ENCODE measurements around the gene DNAH17.
"Not testable (repeated sequence)": the region's sequence is repeated elsewhere in the genome, so short reads cannot be mapped to it uniquely, and the experiment has no call there.

DNAH17 gene

DNA sequence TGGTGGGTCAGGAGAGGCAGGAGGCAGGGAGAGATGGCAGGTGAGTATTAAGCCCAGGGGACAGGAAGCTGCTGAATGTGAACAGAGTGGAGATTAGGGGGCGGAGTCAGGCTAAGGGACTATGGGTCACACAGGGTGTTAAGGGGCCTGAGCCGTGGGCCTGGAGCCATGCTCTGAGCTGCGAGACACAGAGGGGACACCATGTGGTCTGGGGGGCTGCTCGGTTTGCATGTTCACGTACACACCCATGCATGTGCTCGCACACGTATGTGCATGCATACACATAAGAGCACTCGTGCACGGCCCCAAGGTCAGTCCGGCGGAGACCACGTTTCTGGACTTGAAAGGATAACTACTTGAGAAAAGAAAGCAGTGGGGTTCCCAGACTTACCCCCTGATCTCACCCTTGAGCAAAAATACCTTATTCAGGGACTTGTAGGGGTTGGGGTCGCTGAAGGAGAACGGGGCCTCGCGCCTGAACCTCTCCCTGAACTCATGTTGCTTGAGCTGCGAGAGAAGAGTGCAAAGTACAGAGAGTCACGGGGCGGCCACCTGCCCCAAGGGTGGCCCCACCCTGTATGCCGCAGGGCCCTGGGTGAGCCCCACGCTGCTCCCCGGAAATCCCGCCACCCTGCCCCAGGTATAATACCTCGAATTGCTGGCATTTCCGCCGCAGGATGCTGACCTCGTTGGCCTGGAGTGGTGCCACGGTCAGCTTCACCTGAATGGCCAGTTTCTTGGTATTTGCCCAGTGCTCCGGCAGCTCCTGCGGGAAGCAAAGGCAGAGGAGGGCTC is 50.8 kb downstream of the DNAH17 start:
- no peak for DNase-seq (ENCODE audit: low read depth in 4 of 4, low spot score in 1 of 4)

DNA sequence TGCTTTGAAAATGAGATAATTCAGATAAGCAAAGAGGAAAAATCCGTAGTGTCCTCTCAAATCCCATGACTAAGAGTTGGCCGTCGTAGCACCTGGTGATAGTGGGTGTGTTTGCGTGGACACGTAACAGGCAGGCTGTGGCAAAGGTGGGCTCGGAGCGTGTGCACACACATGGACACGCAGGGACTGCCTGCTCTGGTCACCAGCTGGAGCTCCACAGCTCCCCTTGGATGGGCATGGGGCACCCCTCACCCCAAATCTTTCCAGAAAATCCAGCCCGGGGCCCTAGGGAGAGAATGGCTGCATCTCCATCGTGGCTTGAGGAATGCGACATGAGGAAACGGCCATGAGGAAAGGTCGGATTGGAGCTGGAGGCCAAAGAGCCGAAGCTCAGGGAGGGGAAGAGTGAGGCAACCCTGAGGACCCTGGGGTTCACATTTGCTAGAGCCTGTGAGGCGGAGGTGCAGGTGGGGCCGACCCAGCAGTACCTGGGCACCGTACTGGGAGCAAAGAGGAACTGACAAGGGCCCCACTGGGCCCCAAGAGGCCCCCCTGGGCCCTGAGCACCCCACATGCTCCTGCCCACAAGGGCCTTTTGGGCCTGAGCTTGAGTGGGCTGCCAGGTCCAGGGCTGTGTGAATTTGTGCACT is 51.6 kb downstream of the DNAH17 start:
- DNase-seq (ENCODE audit: low read depth in 4 of 4, low spot score in 1 of 4), result no peak

DNA sequence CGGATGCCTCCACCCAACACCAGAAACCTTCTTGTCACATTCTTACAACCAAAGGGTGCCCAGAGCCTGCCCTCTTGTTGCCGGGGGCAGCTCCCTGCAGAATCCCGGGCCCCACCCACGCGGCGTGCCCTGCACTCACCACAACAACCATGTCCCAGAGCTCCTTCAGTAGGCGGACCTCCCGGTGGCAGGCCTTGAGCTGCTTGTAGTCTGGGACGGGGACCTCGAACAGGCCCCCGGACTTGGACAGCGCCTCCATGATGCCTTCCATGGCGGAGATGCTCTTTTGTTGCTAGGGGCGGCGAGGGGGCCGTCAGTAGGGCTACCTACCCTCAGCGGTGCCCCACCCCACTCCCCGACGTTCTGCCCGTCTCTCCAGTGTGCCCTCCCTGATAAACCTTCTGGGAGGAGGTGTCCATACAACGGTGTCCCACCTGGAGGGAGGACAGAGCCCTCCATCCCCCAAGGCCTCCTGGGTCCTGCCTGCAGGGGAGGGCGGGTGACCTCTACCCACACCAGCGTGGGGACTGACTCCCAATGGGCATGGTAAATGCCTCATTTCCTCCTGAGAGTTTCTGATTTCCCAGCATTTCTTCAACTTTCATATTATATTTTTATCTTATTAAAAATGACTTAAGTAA is 52.2 kb downstream of the DNAH17 start:
- no peak for DNase-seq (ENCODE audit: low read depth in 4 of 4, low spot score in 1 of 4)

DNA sequence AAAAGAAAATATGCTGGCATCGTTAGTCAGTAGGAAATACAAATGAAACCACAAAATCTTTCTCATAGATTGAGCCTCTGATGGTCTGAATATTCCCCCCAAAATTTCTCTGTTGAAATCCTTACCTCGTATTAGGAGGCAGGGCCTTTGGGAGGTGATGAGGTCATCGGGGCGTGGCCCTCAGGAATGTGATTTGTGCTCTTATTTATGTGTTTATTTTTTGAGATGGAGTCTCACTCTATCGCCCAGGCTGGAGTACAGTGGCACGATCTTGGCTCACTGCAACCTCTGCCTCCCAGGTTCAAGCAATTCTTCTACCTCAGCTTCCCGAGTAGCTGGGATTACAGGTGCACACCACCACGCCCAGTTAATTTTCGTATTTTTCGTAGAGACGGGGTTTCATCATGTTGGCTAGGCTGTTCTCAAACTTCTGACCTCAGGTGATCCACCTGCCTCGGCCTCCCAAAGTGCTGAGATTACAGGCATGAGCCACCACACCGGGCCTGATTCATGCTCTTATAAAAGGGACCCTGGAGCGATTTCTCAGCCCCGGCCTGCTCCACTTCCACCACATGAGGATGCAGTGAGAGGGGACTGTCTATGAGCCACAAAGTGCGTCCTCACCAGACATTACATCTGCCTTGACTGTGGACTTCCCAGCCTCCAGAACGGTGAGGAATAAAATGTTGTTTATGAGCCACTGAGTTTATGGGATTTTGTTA is 53.1 kb downstream of the DNAH17 start:
- DNase-seq (ENCODE audit: low read depth in 4 of 4, low spot score in 1 of 4), result no peak

DNA sequence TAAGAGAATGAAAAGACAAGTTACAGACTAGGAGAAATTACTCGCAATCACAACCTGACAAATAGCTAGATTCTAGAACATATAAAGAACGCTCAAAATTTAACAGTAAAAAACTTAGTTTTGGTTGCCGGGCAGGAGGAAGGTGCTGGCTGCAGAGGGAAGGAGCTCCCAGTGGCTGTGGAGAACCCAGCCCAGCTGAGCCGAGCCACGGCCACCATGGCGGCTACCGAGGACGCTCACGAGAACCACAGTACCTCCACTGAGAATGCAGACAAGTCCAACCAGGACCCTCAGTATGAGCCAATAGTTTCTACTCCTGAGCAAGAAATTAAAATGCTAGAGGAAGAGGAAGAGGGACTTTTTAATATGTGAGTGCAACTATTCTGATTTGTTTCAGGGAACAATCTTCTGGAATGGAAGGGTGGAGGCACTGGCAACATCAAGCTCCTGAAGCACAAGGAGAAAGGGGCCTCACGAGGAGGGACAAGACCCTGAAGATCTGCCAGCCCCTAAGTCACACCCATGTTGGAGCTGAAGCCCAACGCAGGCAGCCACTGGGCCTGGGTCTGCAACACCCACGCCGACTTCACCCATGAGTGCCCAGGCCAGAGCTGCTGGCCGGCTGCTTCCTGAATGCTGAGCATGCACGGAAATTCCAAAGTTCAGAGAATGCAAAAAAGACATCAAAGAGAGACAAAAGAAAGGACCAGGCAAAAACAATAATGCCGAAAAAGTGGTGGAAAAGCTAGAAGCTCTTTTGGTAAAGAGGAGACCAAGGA is 55.0 kb downstream of the DNAH17 start:
- no peak for DNase-seq (ENCODE audit: low read depth in 4 of 4, low spot score in 1 of 4)

DNA sequence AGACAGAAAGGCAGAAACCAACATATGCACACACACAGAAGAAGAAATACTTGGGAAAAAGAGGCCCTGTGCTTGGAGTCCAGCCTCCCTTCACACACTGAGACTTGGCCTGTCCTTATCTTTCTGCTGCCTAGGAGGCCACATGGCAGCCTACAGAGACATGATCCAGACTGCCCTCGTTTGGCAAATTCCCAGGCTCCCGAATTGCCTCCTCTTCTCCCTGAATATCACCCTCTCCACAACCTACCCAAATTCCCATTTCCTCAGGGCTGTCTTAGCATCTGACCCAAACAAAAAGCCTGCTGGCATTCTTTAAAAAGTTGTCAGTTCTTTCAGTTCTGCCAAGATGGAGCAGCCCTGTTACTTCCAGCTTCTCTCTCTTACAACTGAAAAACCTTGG is 59.8 kb downstream of the DNAH17 start:
- DNase-seq (ENCODE audit: low read depth in 4 of 4, low spot score in 1 of 4), result no peak

DNA sequence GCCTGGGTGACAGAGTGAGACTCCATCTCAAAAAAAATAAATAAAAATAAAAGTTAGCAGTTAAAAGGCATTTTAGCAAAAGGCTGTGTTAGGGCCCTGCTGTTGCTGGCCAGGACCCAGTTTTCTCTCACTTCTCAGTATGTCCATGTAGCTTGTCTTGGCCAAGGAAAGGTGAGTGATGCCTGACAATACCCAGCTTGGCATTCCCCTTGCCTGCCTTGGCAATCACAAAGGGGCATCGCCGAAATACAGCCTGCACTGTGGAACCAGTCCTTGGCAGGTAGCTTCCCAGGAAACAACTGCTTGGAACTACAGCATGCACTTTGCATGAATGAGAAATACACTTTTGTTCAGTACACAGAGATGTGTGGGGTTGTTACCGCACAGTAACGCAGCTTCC is 61.7 kb downstream of the DNAH17 start:
- no peak for DNase-seq (ENCODE audit: low read depth in 4 of 4, low spot score in 1 of 4)

DNA sequence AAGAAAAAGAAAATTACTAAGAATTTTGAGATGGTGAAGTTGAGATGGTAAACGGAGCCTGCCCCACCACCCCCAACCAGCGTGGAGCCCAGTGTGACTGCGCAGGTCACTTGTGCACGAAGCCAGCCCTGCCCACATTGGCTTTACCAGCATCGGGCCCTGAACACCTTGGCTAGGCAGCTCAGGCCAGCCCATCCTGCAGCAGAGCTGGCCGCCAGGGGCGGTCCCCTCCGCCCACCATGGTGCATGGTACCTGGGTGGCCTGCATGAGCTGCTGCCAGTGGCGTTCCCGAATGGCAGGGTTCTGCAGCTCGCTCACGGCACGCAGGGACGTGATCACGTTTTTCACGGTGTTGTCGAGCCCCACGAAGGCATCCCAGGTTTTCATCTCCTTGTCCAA is 62.7 kb downstream of the DNAH17 start:
- no peak for DNase-seq (ENCODE audit: low read depth in 4 of 4, low spot score in 1 of 4)

DNA sequence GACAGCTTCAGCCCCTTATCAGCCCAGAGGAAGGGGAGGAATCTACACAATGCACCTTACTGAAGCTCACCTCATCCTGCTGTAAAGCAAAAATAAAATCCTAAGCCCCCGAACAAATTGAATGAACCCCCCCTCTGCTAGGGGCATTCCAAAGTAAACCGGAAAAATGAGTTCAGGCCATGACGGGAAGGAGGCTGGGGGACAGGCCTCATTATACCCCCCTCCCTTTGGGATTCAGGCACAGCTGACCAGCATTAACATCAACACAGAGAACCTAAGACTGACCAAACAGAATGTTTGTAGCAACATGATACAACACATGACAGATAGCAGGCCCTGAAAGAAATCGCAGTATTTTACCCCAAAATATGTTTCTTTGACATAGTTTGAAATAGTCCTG is 64.2 kb downstream of the DNAH17 start:
- no peak for DNase-seq (ENCODE audit: low read depth in 4 of 4, low spot score in 1 of 4)

DNA sequence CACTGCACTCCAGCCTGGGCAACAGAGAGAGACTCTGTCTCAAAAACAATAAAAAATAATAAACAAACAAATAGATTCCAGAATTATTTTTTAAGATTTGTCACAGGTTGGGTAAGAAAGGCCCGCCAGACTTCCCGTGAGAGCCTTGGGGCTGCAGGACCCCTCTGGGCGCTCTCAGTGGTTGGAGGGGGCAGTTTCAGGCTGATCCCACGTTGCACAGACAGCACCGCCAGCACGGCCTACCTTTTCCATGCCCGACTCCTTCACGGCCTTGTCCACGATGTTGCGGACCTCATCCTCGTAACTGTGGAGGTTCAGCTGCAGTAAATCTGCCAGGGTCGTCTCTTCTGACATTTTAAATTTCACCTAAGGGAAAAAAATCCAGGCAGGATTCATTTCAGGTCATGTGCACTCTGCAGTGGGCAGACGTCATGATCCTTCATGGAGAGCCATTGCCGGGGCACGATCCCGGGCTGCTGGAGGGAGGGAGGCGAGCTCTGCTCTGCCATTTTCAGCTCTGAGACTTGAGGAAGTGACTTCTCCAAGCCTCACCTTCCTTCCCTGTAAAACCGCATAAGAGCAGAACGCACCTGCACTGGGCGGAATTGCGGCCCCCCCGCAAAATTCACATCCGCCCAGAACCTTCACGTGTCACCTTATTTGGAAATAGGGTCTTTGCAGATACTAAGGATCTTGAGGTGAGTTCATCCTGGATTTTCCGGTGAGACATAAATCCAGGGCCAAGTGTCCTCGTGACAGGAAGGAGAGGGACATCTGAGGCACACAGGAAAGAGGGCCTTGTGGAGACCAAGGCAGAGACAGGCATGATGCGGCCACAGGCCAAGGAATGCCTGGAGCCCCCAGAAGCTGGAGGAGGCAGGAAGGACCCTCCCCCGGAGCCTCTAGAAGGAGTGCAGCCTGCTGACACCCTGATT is 66.8 kb downstream of the DNAH17 start:
- DNase-seq (ENCODE audit: low read depth in 4 of 4, low spot score in 1 of 4), result no peak

DNA sequence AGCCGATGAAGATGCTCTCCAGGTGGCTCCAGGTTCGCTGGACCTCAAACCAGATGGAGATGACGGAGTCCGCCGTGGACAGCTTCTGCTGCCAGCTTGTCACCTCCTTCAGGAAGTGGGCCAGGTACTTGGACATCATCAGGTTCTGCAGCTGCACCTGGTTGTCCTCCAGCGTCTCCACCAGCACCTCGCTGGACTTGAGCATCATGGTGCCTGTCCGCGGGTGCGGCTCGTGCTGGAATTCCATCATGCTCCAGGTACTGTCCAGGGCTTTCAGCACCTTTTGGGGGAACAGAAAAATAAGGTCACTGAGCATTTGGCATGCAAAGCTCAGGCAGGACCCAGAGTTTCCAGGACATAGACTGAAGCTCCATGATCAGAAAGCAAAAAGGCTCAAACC is 69.7 kb downstream of the DNAH17 start:
- no peak for DNase-seq (ENCODE audit: low read depth in 4 of 4, low spot score in 1 of 4)

DNA sequence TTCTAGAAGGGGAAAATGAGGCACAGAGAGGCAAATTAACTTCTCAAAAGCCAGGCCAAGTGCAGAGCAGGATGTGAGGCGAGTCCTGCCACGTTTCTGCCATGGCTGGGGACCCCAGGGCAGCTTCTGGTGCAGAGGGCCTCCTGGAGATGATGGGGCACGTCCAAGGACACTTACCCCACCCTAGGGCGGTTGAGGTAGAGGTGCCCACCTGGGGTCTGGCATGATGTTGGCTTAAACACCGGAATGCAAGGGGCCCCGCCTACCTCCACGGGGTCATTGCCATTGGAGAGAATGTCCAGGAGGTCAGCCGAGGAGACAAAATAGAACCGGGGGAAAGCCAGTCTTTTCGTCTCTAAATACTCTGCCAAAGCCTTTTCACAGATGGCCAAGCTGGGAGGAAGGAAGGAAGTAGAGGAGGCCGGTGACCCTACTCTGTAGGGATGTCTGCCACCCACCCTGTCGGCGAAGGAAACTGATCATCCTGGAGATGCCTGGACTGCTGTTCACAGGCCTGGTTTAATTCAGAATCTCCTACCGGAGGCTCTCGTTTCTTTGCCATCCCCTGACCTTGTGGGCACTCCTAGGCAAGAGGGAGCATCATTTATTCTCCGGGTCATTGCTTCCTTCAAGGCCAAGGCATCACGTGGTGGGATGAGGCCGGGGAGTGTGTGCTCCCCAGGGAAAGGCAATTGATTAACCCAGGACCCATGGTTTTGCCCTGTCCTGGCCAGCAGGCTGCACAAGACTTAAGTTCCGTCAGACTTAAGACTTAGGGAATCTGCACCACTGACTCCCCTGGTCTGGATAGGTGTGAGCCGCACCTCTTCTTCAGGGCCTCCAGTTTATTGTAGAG is 70.5 kb downstream of the DNAH17 start:
- no peak for DNase-seq (ENCODE audit: low read depth in 4 of 4, low spot score in 1 of 4)

DNA sequence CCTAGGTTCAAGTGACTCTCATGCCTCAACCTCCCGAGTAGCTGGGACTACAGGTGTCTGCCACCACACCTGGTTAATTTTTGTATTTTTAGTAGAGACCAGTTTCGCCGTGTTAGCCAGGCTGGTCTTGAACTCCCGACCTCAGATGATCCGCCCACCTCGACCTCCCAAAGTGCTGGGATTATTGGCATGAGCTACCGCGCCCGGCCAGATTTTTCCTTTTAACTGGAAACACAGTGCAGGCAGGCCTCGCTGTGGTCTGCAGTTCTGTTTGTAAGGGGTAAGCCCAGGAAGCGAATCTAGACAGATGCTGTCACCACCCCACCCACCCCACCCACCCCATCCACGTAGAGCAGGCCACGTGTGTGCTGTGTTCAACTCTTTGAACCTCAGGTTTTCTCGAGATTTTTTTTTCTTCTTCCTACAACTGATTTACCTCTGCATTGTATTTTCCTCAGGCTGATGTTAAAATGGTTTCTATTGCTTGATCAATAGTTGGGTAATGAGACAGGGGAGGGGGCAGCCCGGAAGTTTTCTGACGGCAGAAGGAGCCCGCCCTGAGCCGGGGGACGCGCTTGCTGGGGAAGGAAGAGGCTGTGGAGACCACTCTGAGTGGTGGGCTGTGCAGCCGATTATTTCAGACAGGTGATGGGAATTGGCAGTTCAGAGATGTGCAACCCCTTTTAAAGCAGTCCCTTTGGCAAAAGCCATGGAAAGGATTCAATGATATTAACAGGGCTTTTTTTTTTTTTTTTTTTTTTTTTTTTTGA is 72.9 kb downstream of the DNAH17 start:
- no peak for DNase-seq (ENCODE audit: low read depth in 4 of 4, low spot score in 1 of 4)

DNA sequence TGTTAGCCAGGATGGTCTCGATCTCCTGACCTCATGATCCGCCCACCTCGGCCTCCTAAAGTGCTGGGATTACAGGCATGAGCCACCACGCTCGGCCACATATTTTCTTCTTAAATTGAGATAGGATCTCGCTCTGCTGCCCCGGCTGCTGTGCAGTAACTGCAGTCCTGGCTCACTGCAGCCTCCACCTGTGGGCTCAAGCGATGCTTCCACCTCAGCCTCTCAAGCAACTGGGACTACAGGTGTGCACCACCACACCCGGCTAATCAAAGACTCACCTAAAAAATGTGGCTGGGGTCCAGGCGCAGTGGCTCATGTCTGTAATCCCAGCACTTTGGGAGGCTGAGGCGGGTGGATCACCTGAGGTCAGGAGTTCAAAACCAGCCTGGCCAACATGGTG is 73.8 kb downstream of the DNAH17 start:
- DNase-seq (ENCODE audit: low read depth in 4 of 4, low spot score in 1 of 4), result not testable (repeated sequence)

DNA sequence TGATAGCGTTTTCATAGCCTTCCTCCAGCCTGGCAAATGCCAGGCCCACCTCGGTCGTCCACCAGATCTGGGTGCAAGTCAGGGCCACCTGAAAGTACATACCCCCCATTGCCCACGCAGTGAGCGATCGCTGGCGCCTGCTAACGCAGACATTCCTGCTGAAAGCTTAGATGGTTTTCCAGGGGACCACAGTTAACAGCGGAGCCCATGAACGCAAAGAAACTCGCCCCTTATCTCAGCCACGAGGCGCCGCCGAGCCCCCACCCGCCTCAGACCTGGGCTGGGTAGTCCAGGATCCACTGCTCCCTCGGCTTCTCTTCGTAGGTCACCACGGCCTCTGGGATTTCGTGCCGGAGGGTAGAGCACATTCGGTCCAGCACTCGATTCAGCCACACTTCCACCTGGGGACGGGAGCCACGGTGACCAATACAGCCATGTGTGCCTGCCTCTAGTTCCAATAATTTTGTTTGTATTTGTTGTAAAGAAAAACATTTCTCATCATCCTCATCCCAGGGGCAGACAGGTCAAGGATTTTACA is 74.5 kb downstream of the DNAH17 start:
- no peak for DNase-seq (ENCODE audit: low read depth in 4 of 4, low spot score in 1 of 4)

DNA sequence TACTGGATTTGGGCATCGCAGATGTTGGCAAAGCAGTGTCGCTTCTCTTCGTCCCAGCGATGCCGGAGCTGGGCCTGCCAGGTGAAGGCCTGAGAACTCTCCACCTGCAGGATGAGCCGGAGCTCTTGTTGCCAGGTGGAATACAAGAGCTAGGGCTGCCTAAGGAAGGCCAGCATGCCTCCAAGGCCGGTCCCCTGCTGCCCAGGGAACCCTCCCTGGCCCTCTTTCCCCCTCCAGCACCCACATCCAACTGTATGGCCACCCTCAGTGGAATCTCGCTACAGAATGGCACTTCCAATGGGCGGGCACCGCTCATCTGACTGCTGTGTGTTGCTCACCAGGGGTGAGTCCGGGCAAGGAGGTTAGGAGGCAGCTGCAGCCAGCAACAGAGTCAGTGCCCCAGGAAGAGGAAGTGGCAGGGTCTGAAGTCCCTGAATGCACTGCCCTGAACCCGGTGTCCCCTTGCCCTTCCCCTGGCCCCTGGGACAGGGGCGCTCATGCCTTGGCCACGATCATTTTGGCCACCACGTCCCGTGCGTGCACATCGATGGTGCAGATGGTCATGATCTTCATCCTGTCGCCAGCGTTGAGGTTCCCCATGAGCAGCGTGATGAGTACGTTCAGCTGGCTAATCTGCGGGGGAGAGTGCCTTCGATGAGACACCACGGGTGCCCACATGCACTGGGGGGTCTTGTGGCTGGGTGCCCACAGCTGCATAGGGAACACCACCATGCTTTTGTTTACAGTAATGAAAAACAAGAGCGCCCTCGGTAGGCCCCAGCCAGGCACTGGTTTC is 75.8 kb downstream of the DNAH17 start:
- no peak for DNase-seq (ENCODE audit: low read depth in 4 of 4, low spot score in 1 of 4)

DNA sequence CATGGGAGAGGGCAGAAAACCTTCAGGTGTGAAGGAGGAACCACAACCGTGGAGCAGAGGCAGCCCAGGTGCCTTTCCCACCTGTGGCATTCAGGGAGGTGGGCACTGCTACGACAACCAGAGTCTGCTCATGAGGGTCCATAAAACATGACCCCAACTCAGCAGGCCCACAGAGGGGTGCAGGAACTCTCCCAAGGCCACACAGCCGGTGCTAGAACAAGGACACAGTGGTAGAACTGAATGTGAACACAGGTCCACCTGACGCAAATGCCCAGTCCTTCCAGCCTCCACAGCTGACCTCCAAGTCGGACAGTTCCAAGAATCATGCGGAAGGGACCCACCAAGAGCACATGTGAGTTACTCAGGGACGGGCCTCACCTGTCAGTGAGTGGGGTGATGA is 76.4 kb downstream of the DNAH17 start:
- DNase-seq (ENCODE audit: low read depth in 4 of 4, low spot score in 1 of 4), result no peak
